ENCODE data around the gene PIGV. TPM values are rescaled to one million over a fixed set of nuclear protein-coding genes. Genes with fewer than 3 reads are reported as not detected.

Gene PIGV
- total RNA-seq, 2 donors from 2014 or later = 10.9 to 14.2 TPM

DNA sequence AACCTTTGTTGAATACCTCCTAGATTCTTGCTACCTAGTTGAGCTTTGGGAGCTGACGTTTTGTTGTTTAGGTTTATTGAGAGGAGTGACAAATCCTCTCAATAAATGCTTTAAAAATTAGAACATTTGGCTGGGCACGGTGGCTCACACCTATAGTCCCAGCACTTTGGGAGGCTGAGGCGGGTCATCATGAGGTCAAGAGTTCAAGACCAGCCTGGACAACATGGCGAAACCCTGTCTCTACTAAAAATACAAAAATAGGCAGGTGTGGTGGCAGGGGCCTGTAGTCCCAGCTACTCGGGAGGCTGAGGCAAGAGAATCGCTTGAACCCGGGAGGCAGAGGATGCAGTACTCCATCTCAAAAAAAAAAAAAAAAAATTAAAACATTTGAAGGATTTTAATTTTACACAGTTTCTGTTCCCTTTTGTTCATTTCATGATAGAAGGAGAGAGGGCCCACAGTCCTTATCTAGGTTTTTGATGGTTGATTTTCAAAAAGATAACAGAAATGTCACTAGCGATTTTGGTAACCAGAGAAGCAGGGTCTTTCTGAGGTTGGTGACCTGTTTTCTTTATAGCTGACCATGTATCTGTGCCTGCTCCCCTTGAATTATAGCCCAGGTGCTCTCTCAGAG is 44.2 kb upstream of the PIGV start:
- intact Hi-C loops (cut with DNase I) = no loop called here
- no peak overlapping the region for H3K4me3 ChIP-seq
- 87 to 88% methylated on average over 8 of the region's 8 CpGs for WGBS, 2 donors
- H3K27ac ChIP-seq = peak overlapping the region in 2 of 4 donors; percentile 2 to 40
- H3K27me3 ChIP-seq = no peaks in the 10 kb centered on the region
- TF ChIP-seq POLR2A (IDR thresholded peaks at IDR 0.05) = no peak
- TF ChIP-seq, protein P1, sequence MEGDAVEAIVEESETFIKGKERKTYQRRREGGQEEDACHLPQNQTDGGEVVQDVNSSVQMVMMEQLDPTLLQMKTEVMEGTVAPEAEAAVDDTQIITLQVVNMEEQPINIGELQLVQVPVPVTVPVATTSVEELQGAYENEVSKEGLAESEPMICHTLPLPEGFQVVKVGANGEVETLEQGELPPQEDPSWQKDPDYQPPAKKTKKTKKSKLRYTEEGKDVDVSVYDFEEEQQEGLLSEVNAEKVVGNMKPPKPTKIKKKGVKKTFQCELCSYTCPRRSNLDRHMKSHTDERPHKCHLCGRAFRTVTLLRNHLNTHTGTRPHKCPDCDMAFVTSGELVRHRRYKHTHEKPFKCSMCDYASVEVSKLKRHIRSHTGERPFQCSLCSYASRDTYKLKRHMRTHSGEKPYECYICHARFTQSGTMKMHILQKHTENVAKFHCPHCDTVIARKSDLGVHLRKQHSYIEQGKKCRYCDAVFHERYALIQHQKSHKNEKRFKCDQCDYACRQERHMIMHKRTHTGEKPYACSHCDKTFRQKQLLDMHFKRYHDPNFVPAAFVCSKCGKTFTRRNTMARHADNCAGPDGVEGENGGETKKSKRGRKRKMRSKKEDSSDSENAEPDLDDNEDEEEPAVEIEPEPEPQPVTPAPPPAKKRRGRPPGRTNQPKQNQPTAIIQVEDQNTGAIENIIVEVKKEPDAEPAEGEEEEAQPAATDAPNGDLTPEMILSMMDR (IDR thresholded peaks at IDR 0.05) = no peak
- DNase-seq (no peak), ATAC-seq (no peak)
- H3K36me3 ChIP-seq (replicated peaks in 1 of 2; ENCODE audit: insufficient read depth in 1 of 2, low read depth in 2 of 2) = peaks cover 0 to 5% of the 10 kb centered on the region in 2 donors
- peaks cover 33% of the 10 kb centered on the region for H3K4me1 ChIP-seq
- H3K9me3 ChIP-seq = no peaks in the 10 kb centered on the region

DNA sequence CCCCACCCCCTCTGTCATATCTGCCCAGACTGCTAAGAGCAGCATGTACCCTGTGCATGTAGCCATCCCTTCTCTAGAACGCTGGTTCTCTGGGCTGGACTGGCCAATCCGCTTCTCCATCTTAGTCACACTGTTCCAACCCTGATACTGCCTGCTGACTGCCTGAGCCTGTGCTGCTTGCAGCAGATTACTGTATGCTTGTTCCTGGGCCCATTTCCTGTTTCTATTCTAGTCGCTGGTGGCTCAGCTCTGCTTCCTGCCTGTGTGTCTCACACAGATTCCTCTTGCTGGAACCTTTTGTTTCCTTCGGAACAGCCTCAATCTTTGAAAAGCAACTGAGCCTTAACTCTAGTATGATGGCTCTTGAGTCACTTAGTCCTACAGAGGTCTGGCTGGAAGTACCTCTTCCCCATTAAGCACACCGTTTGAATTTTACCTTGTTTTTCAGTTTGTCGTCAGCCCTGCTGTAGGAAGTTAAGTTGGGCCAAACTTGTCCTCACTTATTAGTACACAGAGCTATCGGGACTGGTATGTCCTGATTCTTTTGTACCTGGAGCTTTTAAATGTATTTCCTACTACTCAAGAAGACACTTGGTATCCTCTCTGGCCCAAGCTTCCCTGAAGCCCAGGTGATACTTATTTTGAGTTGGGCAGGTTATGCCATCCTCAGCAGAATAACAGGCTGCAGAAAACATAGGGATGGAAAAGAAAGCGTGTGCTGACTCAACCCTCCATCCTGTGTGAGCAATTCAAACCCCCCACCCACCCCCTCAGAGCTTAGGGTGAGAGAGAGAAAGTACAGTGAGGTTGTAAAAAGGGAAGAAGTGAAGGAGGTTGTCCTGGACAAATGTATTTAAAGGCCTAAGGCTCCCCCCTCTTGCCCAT is 43.4 kb upstream of the PIGV start:
- Histone ChIP-seq H3K27ac (peak overlapping the region in 2 of 4 donors; percentile 40), H3K4me1 (peaks cover 34% of the 10 kb centered on the region), H3K36me3 (replicated peaks in 1 of 2; ENCODE audit: insufficient read depth in 1 of 2, low read depth in 2 of 2) (peaks cover 0 to 5% of the 10 kb centered on the region in 2 donors), H3K27me3 (no peaks in the 10 kb centered on the region), H3K4me3 (no peak overlapping the region), H3K9me3 (no peaks in the 10 kb centered on the region)
- TF ChIP-seq, protein P1 (IDR thresholded peaks at IDR 0.05) = no peak
- TF ChIP-seq POLR2A (IDR thresholded peaks at IDR 0.05) = peak in 1 of 3 donors; percentile 8
- 54 to 74% methylated on average over 8 of the region's 8 CpGs for WGBS, 2 donors
- intact Hi-C loops (cut with DNase I) = no loop called here
- DNase-seq (peak; percentile 29 to 82 (median 50)), ATAC-seq (peak; percentile 71)

DNA sequence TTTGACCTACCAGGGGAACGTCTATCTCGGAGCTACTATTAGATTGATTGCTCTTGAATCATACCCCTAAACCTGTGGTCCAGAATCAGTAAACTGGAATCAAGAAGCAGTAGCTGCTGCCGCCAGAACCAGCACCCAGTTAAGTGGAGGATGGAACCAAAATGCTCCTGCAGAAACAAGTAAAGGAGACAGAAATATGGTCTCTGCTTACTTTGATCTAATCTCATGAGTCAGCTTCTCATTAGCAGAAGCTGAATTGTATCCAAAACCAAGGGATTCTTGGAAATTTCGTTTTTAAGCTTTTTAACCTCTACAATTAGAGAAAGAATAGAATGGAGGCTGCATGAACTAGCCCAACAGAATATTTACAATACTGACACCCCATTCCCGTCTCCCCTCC is 42.6 kb upstream of the PIGV start:
- ATAC-seq (no peak), DNase-seq (no peak)
- TF ChIP-seq POLR2A (IDR thresholded peaks at IDR 0.05) = no peak
- TF ChIP-seq, protein P1 (IDR thresholded peaks at IDR 0.05) = no peak
- intact Hi-C loops (cut with DNase I) = no loop called here
- H3K27ac ChIP-seq = peak overlapping the region in 2 of 4 donors; percentile 40
- H3K36me3 ChIP-seq (replicated peaks in 1 of 2; ENCODE audit: insufficient read depth in 1 of 2, low read depth in 2 of 2) = peaks cover 0 to 5% of the 10 kb centered on the region in 2 donors
- H3K9me3 ChIP-seq = no peaks in the 10 kb centered on the region
- no peak overlapping the region for H3K4me3 ChIP-seq
- peaks cover 33% of the 10 kb centered on the region for H3K4me1 ChIP-seq
- no peaks in the 10 kb centered on the region for H3K27me3 ChIP-seq
- 60 to 76% methylated on average over 5 of the region's 5 CpGs for WGBS, 2 donors

DNA sequence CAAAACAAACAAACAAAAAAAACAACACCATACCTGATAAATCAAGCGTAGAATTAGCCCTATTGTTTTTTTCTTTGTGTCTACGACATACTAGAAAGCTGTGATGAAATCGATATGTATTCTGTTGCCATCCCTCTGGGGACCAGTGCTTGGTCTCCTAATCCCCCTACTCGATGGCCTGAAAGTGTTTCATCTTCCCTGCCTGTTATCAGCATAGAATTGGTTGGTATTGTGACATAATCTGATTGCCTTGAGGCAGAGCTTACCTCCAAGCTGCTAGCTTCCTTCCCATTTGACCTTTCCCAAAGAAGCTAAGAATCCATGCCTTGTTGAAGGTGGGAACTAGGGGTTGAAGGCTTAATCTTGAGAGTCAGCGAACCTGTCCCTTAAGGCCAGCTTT is 40.7 kb upstream of the PIGV start:
- intact Hi-C loops (cut with DNase I) = no loop called here
- WGBS, 2 donors = 84 to 91% methylated on average over 5 of the region's 5 CpGs
- no peak for DNase-seq
- Histone ChIP-seq H3K9me3 (no peaks in the 10 kb centered on the region), H3K27me3 (no peaks in the 10 kb centered on the region), H3K4me3 (no peak overlapping the region), H3K27ac (no peak overlapping the region), H3K36me3 (replicated peaks in 1 of 2; ENCODE audit: insufficient read depth in 1 of 2, low read depth in 2 of 2) (peaks cover 0 to 3% of the 10 kb centered on the region in 2 donors), H3K4me1 (peaks cover 16% of the 10 kb centered on the region)
- TF ChIP-seq POLR2A (IDR thresholded peaks at IDR 0.05) = no peak
- TF ChIP-seq, protein P1 (IDR thresholded peaks at IDR 0.05) = no peak
- no peak for ATAC-seq
